NCI-H2081 treated with DMSO at 0.1 percent for 48 hours (cell line): Measurements from ENCODE around the gene CFAP20DC.
"Not testable (repeated sequence)": the region's sequence is repeated elsewhere in the genome, so short reads cannot be mapped to it uniquely, and the experiment has no call there.

Source experiments
- DNase-seq: peaks from one replicate; lab custom pipeline; 2025; lab: John Stamatoyannopoulos, UW

Gene CFAP20DC

DNA sequence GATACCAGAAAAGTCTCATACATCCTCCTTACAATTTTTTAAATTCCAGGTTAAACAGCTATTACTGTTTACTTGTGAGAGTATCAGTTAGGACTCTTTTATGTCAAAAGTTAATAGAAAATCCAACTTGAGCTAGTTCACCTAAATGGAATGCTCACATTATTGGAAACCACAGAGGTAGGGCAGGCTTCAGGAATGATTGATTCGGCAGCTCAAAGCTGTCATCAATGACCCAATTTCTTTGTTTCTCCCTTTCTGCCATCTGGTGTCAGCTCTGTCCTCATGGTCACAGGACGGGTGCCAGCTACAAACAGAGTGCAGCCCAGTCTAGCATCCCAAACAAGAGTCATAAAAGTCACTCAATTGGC is 32.2 kb downstream of the CFAP20DC start:
- no peak for DNase-seq

DNA sequence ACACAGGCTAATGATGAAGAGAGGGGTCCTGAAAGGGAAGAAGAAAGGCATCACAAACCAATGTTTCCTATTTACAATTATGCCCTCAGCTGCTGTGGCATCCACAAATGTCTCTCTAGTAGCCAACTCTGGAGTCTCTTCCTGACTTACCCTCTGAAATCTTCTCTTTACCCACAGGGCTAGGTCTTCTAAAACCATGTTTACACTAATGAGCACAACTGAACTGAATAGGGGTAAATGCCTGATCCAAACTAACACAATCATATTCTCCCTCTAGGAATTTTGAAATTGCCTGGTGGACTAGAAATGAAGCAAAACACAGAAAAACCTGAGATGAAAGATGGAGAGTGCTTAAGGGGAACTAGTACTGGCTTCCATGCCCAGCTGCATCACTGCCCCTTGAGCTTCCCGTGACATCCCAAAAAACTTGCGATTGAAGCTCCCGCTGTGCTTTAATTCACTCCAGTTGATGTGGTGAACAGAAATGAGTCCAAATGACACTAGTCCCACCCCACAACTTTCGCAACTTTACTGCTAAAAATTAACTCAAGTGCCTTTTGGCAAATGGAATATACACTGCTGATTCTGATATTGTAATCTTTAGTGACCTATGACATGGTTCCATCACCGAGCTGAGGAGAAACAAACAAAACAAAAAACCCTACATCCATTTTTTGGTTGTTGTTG is 32.8 kb downstream of the CFAP20DC start:
- DNase-seq = no peak

- no peak for DNase-seq
These were observed 36.2 kb downstream of the CFAP20DC start for GRCh38 chr3:59013611-59014010.

GRCh38 chr3:59006634-59007517 is 42.9 kb downstream of the CFAP20DC start:
- DNase-seq = no peak

GRCh38 chr3:59001675-59002074 is 48.1 kb downstream of the CFAP20DC start:
- no peak for DNase-seq

GRCh38 chr3:58999774-59000160 is 50.1 kb downstream of the CFAP20DC start:
- no peak for DNase-seq

GRCh38 chr3:58999134-58999773 is 50.6 kb downstream of the CFAP20DC start:
- DNase-seq = no peak

DNA sequence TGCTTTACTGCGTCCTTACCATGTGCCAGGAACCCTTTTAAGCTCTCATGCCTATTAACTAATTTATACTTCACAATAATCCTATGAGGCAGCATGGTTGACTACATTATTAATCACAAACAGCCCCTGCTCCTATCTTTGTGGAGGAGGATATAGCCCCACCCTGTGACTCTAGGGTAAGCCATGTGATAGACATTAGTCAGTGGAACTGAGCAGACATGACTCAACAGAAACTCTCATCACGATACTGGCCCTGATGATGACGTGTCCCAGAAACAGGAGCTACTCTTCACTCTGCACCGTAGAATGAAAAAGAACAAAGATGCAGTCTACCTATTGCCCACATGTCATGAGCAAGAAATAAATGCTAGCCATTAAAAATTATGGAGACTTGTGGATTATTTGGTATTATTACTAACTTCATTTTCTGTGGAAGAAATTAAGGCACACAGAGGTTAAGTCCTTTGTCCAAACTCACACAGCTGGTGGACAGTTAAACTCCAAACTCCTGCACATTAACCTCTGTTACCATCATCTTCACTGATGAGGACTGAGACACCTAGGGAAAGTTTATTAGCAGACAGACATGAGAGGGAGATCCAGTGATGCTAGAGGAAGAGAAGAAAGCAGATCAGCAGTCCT is 51.2 kb downstream of the CFAP20DC start:
- DNase-seq = no peak

DNA sequence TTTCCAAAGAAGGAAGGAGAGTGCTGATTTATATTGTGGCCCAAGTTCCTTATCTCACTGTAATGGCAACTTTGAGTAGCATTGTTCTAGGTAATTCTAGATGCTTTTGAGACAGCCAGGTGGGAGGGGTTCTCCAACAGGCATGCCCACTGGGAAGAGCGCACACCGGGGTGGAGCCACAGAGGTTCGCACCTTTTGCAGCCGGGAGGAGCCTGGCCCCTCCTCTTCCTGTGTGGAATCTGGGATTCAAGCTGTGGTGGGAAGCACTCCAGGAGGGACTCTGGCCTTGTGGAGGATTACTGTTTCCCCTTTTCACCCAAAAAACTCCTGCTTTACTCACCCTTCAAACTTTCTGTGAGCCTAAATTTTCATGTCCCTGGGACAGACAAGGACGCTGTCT is 53.1 kb downstream of the CFAP20DC start:
- no peak for DNase-seq

DNA sequence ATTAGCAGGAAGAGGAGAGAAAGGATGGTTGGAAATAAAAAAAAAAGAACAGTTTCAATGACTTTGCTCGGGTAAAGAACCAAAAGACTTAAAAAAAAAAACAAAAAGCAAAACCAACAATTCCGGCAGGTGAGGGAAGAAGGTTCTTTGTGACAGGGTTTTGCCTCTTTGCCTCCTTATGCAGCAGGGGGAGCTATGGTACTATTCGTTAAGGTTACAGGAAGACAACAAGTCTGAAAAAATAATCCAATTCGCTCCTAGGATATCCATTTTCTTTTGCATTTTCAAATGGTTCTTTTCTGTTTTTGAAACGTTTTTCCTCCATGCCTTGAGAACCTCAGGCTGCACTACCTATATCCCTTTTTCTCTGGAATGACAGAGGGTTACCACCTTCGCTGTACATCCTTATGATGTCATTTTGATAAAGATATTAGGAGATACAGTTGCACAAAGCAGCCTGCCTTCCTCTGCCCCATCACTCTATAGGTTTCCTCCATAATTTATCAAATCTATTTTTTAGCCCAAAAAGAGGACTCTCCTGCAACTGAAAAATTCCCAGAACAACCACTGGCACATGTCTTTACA is 55.0 kb downstream of the CFAP20DC start:
- no peak for DNase-seq

DNA sequence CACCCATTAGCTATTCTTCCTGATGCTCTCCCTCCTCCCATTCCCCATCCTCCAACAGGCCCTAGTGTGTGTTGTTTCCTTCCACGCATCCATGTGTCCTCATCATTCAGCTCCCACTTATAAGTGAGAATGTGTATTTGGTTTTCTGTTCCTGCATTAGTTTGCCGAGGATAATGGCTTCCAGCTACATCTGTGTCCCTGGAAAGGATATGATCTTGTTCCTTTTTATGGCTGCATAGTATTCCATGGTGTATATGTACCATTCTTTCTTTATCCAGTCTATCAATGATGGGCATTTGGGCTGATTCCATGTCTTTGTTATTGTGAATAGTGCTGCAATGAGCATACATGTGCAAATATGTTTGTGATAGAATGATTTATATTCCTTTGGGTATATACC is 56.3 kb downstream of the CFAP20DC start:
- no peak for DNase-seq

DNA sequence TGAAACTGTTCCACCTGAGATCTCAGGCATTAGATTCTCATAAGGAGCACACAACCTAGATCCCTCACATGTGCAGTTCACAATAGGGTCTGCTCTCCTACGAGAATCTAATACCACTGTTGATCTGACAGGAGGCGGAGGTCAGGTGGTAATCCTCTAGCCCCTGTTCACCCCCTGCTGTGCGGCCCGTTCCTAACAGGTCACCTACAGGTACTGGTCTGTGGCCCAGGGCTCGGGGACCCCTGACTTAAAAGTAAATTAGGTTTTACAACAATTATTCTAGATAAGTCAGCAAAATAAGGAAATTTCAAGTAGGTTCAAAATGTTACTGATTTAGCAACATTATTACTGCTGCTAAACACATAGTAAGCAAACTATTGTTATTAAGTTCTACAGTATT is 58.2 kb downstream of the CFAP20DC start:
- DNase-seq = no peak

DNA sequence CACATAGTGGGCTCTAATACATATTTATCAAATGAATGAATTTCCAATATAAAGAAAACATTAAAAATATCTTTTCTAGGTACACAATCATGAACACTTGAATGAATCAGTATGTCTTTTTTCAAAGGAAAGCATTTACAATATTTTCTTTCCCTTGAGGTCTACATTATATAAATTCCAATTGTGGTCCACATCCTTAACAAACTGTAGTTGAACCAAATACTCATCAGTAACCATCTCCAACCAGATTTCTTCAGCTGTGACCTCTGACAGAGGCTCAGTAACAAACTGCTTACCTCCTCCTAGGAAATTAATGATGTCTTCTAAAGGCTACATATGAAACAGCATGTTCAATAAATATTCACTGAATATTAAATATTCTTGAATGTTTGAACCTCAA is 58.8 kb downstream of the CFAP20DC start:
- DNase-seq = no peak

- DNase-seq = no peak
These were observed 59.9 kb downstream of the CFAP20DC start for GRCh38 chr3:58989955-58990354.

- DNase-seq = no peak
These were observed 60.7 kb downstream of the CFAP20DC start for GRCh38 chr3:58989163-58989562.

GRCh38 chr3:58988041-58988440 is 61.8 kb downstream of the CFAP20DC start:
- DNase-seq = no peak

GRCh38 chr3:58986654-58987053 is 63.2 kb downstream of the CFAP20DC start:
- DNase-seq = no peak

GRCh38 chr3:58979840-58980239 is 70.0 kb downstream of the CFAP20DC start:
- DNase-seq = no peak

GRCh38 chr3:58973796-58974195 is 76.0 kb downstream of the CFAP20DC start:
- DNase-seq = no peak

DNA sequence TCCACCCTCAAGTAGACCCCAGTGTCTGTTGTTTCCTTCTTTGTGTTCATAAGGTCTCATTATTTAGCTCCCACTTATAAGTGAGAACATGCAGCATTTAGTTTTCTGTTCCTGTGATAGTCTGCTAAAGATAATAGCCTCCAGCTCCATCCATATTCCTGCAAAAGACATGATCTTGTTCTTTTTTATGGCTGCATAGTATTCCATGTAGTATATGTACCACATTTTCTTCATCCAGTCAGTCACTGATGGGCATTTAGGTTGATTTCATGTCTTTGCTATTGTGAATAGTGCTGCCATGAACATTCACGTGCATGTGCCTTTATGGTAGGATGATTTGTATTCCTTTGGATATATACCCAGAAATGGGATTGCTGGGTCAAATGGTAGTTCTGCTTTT is 82.0 kb downstream of the CFAP20DC start:
- DNase-seq = not testable (repeated sequence)

DNA sequence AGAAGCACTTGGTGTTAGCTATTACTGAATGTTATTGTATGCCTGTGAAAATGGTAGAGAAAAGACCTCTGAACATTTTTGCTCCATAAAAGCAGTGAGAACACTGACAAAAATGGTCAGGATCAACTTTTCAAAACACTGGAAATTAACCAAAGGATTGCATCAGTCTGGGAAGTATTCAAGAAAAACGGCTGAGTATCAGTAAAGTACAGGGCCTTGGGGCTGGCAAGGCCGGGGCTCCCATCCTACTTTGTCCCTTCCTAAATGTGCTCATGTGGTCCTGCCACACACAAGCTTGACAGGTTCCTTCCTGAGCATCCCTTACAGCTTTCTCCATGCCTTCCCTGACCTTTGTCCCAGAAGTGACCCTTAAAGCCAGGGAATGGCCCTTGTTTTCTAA is 84.0 kb downstream of the CFAP20DC start:
- no peak for DNase-seq

- no peak for DNase-seq
These were observed 85.8 kb downstream of the CFAP20DC start for GRCh38 chr3:58963928-58964503.
